Measurements from ENCODE around the gene CBFA2T3. TPM values are rescaled to one million over a fixed set of nuclear protein-coding genes. Genes with fewer than 3 reads are reported as not detected.
"Not testable (repeated sequence)": the region's sequence is repeated elsewhere in the genome, so short reads cannot be mapped to it uniquely, and the experiment has no call there.

CBFA2T3 gene
- total RNA-seq, 1 donor from 2014 or later: 11.0 TPM

GRCh38 chr16:88897696-88898425 is 79.1 kb downstream of the CBFA2T3 start:
- no peak for DNase-seq (ENCODE audit: low spot score)
- no peak for ATAC-seq

DNA sequence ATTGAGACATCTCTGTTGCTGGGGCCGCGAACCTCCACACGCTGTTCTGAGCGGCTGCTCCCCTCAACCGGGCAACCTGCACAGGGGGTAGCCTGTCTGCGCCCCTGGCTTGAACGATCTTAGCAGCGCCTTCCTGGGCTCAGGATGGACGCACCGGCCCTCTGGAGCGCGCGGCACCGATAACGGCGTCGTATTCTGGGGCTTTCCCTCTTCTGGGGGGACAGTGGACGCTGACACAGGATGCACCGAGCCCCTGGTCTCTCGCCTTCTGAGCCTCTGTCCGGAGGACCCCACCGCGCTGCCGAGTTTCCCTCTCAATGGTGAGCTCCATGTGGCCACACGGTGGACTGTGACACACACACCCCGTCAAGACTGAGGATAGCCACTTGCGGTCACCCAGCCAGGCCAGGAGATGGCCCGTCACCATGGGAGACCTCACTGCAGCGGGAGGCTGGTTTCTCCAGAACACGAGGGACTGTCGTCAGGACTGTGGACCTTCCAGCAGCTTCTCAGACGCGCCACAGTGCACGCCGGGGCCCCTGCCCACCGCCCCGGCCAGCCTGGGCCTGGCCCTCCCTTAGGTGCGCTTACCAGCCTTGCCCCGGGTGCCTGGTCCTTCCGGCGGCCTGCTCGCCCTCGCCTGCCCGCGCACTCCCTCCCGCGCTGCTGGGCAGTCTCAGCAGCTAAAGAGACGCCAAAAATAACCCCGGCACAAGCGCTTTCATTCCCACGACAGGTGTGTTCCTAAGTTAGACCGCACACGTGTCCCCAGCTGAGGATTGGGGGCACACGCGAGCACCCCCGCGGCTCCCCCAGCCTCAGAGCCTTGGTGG is 80.6 kb downstream of the CBFA2T3 start:
- DNase-seq (ENCODE audit: low spot score): no peak
- ATAC-seq: no peak

DNA sequence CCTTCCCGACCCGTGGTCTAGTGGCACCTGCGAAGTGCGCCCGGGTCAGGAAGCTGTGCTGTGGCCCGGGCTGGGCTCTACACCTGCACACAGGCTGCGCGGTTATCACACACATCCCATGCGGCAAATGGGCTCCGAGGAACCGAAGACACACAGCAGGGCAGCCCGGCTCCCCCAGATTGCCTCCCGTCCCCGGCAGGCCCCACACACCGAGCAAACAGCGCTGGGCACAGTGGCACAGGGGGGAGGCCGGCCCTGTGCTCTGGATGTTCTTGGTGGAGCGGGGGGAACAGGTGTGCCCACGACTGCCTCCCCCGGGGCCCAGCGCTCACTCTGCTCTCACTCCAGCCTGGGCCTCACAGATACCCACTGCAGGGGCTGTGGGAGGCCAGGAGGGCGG is 81.7 kb downstream of the CBFA2T3 start:
- DNase-seq (ENCODE audit: low spot score): no peak
- no peak for ATAC-seq

DNA sequence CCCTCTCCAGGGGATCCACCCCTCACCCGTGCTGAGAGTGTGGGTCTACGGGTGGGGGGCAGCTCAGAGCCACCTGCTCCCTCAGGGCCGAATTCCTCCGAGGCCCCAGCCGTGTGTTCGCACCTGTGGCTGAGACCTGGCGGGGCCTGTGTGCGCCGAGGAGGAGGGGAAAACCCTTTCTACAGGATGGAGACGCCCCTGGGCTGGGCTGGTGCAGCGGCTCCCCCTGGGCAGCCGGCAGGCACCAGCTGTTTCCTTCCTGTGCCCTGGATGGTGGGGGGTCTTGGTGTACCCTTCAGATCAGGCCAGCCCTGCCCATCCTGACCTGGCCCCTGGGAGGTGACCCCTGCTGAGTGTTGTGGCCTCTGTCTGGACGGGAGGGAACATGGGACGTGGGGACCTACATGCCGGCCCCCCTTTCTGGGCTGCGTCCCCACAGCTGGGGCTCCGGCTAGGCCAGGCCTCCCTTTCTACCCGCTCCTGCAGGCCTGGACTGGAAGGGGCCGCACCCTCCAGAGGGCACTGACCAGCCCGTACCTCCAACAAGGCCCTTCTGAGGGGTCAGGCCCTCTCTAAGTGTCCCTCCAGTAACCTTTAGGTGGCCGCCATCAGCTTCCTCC is 82.2 kb downstream of the CBFA2T3 start:
- ATAC-seq (no peak), DNase-seq (ENCODE audit: low spot score) (no peak)

DNA sequence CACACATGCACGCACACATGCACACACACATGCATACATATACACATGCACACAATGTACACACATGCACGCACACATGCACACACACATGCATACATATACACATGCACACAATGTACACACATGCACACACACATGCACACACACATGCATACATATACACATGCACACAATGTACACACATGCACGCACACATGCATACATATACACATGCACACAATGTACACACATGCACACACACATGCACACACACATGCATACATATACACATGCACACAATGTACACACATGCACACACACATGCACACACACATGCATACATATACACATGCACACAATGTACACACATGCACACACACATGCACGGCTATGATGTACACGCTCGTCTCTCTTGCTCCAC is 82.7 kb downstream of the CBFA2T3 start:
- ATAC-seq; DNase-seq (ENCODE audit: low spot score): not testable (repeated sequence)

DNA sequence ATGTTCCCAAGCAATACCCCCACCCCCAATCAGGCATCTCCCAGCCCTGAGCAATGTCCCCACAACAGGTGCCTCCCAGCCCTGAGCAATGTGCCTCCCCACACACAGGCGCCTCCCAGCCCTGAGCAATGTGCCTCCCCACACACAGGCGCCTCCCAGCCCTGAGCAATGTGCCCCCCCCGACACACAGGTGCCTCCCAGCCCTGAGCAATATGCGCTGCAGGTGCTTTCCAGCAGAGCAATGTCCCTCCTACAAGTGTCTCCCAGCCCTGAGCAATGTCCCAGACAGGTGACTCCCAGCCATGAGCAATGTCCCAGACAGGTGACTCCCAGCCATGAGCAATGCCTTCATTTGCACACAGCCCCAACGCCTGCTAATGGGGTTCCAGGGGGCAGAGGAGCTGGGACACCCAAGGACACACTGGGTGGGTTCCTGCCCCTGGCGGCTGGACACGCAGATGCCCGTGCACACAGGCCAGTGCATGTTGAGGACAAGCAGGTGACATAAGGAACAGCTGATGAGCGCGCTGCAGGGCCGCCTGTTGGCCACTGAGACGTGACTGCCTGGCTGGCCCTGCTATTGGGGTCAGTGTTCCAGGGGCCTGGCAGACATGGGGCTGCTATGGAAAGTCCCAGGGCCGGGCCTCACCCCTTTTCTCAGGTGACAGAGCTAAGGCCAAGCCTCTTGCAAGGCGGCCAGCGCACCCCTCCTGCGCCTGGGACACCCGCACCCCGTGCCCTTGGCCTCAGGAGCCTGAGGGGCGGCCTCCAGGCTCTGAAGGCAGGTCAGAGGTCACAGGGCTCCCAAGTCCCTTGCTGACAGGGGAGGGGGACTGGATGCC is 83.7 kb downstream of the CBFA2T3 start:
- no peak for ATAC-seq
- no peak for DNase-seq (ENCODE audit: low spot score)

GRCh38 chr16:88892065-88892464 is 84.9 kb downstream of the CBFA2T3 start:
- DNase-seq (ENCODE audit: low spot score) (no peak), ATAC-seq (no peak)

- DNase-seq (ENCODE audit: low spot score) (no peak), ATAC-seq (no peak)
These were observed 85.9 kb downstream of the CBFA2T3 start for GRCh38 chr16:88891083-88891482.

DNA sequence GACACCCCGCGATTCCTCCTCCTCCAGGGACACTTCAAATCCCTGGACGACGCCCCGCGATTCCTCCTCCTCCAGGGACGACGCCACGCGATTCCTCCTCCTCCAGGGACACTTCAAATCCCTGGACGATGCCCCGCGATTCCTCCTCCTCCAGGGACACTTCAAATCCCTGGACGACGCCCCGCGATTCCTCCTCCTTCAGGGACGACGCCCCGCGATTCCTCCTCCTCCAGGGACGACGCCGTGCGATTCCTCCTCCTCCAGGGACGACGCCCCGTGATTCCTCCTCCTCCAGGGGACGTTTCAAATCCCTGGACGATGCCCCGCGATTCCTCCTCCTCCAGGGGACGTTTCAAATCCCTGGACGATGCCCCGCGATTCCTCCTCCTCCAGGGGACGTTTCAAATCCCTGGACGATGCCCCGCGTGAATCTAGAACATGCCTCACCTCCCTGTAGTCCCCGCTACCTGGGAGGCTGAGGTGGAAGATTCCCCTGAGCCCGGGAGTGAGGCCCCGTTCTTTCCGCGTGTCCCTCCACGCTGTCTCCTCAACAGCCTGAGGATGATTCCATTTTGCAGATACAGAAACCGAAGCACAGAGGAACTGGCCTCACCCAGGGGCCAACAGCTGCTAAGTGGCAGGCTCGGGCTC is 87.2 kb downstream of the CBFA2T3 start:
- not testable (repeated sequence) for ATAC-seq; DNase-seq (ENCODE audit: low spot score)

GRCh38 chr16:88888461-88889387 is 88.3 kb downstream of the CBFA2T3 start:
- no peak for ATAC-seq

GRCh38 chr16:88888057-88888456 is 89.0 kb downstream of the CBFA2T3 start:
- ATAC-seq (no peak), DNase-seq (ENCODE audit: low spot score) (no peak)

More at GRCh38 chr16:88888461-88889387, 88.3 kb downstream of the CBFA2T3 start:
- DNase-seq (ENCODE audit: low spot score): no peak

DNA sequence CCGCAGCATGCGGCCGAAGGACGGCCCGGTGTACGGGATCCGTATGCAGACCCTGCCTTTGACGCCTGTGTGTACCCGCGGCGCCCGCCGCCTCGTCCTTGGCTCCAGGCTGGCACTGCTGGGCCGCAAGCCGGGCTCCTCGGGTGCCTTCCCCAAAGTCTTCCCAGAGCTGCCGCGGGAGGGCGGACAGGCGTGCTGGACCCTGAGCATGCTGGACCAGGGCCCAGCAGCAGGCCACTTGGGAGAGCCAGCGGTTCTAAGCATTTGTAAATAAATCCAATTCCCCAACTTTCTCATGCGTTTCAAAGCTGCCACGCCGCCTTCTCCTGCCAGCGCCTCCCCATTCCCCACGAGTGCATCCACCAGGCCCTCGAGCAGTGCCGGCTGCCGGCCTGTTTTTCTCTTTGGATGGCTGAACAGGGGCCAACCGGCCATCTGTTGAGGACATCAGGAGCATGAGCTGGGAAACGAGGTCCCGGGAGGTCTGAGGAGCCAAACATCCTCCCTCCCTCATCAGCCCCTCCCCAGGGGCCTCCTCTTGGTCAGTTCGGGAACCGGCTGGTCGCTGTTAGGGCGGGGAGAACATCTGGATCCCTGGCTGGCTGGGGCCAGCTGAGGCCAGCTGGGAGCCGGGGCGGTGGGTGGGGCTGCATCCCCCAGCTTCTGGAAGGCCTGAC is 90.0 kb downstream of the CBFA2T3 start:
- DNase-seq (ENCODE audit: low spot score) (no peak), ATAC-seq (no peak)

- DNase-seq (ENCODE audit: low spot score) (no peak), ATAC-seq (no peak)
These were observed 90.6 kb downstream of the CBFA2T3 start for GRCh38 chr16:88886420-88886844.

GRCh38 chr16:88885693-88886280 is 91.2 kb downstream of the CBFA2T3 start:
- ATAC-seq (no peak), DNase-seq (ENCODE audit: low spot score) (no peak)

- DNase-seq (ENCODE audit: low spot score): no peak
- ATAC-seq: no peak
These were observed 92.3 kb downstream of the CBFA2T3 start for GRCh38 chr16:88884569-88885271.

GRCh38 chr16:88883946-88884345 is 93.1 kb downstream of the CBFA2T3 start:
- ATAC-seq (no peak), DNase-seq (ENCODE audit: low spot score) (no peak)

GRCh38 chr16:88883117-88883895 is 93.7 kb downstream of the CBFA2T3 start:
- ATAC-seq (peak; percentile 62), DNase-seq (ENCODE audit: low spot score) (peak; percentile 93)
